HG03159 (cell line): ENCODE data around the gene ZCCHC8.
"Not testable (repeated sequence)": the region's sequence is repeated elsewhere in the genome, so short reads cannot be mapped to it uniquely, and the experiment has no call there.

ENCODE experiments used
- ATAC-seq: cut with Tn5 transposase; IDR thresholded peaks from one replicate; pipeline ENCODE4 v1.9.1; 2021; ENCODE audit warnings: mild to moderate bottlenecking, moderate library complexity; ENCODE audit not compliant: unreplicated experiment

The ZCCHC8 gene

GRCh38 chr12:122513028-122513427, 12.3 kb upstream of the ZCCHC8 start:
- not testable (repeated sequence) for ATAC-seq

DNA sequence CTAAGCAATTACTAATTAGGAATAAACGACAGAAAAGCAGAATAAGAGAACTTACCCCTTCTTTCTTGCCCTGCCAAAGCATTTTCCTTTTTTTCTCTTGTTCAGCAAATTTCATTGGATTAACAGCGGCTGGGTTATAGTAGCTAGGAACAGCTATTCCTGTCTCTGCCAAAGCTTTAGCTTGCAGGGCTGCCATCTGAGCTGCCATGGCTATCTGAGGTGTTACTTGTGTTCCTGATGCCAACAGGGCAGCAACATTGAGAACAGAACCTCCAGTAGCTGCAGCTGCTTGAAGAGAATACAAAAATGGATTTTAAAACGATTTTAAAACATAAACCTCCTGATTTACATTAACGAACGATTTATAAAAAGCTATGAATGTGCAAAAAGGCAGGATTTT, 7.4 kb upstream of the ZCCHC8 start:
- ATAC-seq = no peak

GRCh38 chr12:122506393-122506938, 5.7 kb upstream of the ZCCHC8 start:
- ATAC-seq = no peak

DNA sequence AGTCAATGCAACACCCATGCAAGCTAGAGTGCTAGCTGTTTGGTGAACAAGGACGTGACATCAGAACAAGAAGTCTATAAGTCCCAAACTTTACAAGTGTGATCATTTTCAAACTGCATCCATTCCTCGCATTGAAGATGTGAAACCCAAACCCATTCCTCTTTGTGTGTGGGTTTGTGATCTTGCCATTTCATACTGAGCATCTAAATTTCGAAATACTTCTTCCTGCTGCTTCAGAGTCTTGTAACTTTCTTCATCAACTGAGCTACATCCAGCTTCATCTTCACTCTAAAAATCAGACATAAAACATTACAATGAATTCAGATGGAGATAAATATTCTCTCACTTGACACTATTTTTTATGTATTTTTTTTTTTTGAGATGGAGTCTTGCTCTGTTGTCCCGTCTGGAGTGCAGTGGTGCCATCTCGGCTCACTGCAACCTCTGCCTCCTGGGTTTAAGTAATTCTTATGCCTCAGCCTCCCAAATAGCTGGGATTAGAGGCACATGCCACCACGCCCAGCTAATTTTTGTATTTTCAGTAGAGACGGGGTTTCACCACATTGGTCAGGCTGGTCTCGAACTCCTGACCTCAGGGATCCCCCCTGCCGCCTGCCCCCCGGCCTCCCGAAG, 4.8 kb upstream of the ZCCHC8 start:
- ATAC-seq = no peak

DNA sequence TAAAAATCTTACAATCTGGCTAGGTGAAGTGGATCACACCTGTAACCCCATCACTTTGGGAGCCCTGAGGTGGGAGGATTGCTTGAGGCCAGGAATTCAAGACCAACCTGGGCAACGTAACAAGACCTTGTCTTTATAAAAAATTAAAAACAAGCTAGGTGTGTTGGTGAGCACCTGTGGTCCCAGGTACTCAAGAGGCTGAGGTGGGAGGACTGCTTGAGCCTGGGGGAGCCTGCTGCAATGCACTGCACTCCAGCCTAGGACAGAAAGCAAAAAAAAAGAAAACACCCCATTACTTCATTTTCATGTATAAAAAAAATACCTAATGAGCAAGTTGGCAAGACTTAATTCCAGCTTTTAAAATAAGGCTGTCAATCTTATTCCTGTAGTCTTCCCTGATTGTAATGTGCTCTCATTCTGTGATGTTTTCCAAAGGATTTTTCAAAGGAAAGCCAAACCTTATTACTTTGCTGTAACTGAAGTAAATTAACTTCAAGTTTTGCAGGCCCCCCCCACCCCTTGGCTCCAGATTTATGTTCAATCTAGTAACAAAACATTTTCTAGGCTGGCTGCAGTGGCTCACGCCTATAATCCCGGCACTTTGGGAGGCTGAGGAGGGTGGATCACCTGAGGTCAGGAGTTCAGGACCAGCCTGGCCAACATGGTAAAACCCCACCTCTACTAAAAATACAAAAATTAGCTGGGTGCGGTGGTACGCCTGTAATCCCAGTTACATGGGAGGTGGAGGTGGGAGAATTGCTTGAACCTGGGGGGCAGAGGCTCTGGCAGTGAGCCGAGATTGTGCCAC, 3.3 kb upstream of the ZCCHC8 start:
- no peak for ATAC-seq

DNA sequence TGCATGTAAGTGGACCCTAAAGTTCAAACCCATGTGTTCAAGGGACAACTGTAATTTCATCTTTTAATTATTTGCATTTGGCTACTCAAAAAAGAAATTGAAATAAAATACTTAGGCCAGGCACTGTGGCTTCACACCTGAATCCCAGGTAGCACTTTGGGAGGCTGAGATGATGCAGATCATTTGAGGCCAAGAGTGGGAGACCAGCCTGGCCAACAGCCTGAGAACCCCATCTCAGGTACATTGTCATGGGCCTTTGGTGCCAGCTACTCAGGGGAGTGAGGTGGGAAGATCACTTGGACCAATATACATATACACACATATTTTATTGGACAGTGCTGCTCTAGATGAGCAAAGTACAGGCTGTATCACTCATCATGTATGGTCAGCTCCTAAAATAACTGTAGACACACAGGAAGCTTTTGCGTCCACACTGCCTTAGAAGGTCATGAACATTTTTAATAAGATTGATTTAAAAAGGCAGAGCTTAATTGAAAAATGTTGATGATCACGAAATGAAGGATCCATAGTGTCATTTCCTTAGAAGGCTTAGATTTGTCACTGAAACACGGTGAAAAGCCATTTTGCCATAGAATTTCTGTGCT, 2.5 kb upstream of the ZCCHC8 start:
- ATAC-seq = no peak

GRCh38 chr12:122501489-122501989, 807 bp upstream of the ZCCHC8 start:
- no peak for ATAC-seq

GRCh38 chr12:122499991-122500684, 594 bp downstream of the ZCCHC8 start:
- peak; percentile 11 for ATAC-seq

DNA sequence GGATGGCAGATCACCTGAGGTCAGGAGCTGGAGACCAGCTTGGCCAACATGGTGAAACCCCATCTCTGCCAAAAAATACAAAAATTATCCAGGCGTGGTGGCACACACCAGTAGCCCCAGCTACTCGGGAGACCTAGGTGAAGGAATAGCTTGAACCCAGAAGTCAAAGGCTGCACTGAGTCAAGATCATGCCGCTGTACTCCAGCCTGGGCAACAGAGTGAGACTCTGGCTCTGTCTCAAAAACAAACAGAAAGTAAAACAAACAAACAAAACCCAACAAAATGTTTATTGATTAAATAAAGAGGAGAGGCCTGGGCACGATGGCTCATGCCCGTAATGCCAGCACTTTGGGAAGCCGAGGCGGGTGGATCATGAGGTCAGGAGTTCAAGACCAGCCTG, 5.5 kb downstream of the ZCCHC8 start:
- no peak for ATAC-seq

- ATAC-seq = not testable (repeated sequence)
These were observed 7.5 kb downstream of the ZCCHC8 start for GRCh38 chr12:122493222-122493621.

DNA sequence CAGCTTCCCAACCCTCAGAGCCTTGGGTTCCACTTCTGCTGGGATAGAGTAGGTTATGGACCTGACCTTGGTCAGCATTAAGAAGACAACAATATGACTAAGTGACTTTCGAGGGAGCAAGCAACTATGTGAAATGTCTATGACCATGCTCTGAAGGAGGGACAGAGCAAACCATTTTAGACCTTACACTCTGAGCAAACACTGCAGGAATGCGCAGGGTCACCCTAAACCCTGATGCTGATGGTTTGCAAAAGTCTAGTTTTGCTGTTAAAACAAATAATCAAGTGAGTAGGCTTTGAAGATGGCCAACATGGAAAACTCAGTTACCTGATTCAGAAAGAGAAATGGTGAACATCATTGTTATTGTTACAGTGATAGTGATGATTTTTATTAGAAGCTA, 8.7 kb downstream of the ZCCHC8 start:
- no peak for ATAC-seq

GRCh38 chr12:122489038-122489437, 11.7 kb downstream of the ZCCHC8 start:
- ATAC-seq = no peak

GRCh38 chr12:122487807-122488206, 12.9 kb downstream of the ZCCHC8 start:
- not testable (repeated sequence) for ATAC-seq

DNA sequence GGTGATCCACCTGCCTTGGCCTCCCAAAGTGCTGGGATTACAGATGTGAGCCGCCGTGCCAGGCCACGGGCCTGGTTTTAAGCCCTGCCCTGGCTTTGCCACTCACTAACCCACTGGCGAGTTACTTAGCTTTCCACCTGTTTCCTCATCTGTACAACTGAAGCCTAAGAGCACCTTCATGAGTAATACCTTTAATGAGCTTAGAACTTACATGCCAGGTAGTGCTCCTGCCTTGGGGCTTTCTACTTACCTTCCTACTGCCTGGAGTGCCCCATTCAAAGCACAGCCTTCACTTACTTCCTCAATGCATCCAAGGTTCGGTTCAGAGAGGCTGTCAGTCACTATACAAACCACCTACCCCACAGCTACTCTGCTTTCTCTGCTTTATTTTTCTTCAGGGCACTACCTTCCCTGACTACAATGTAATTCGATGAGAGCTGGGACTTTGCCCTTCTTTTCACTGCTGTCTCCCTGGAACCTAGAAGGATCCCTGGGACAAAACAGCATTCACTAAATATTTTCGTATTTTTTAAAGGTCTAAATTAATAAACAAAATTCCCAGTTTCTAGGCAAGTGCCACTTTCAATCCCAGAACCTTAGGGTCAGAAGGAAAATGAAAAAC, 13.8 kb downstream of the ZCCHC8 start:
- no peak for ATAC-seq

- ATAC-seq = not testable (repeated sequence)
These were observed 14.4 kb downstream of the ZCCHC8 start for GRCh38 chr12:122486360-122486759.

- ATAC-seq = not testable (repeated sequence)
These were observed 16.3 kb downstream of the ZCCHC8 start for GRCh38 chr12:122484385-122484784.

GRCh38 chr12:122483969-122484368, 16.8 kb downstream of the ZCCHC8 start:
- no peak for ATAC-seq

GRCh38 chr12:122481861-122482260, 18.9 kb downstream of the ZCCHC8 start:
- no peak for ATAC-seq

DNA sequence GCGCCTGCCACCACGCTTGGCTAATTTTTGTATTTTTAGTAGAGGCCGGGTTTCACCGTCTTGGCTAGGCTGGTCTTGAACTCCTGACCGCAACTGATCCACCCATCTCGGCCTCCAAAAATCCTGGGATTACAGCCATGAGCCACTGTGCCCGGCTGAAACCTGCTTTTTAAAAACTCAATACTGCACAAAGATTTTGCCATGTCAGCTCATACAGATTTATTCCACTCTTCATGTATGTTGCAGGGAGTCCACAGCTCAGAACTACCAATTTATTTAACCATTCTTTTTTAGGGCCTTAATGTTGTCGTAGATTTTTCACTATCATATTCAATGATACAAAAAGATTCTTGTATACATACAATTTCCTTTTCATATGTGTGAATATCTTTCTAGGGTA, 20.0 kb downstream of the ZCCHC8 start:
- ATAC-seq = no peak

GRCh38 chr12:122474324-122474716, 26.4 kb downstream of the ZCCHC8 start:
- ATAC-seq = no peak
